ENCODE data around the gene ZFP91.

DNA sequence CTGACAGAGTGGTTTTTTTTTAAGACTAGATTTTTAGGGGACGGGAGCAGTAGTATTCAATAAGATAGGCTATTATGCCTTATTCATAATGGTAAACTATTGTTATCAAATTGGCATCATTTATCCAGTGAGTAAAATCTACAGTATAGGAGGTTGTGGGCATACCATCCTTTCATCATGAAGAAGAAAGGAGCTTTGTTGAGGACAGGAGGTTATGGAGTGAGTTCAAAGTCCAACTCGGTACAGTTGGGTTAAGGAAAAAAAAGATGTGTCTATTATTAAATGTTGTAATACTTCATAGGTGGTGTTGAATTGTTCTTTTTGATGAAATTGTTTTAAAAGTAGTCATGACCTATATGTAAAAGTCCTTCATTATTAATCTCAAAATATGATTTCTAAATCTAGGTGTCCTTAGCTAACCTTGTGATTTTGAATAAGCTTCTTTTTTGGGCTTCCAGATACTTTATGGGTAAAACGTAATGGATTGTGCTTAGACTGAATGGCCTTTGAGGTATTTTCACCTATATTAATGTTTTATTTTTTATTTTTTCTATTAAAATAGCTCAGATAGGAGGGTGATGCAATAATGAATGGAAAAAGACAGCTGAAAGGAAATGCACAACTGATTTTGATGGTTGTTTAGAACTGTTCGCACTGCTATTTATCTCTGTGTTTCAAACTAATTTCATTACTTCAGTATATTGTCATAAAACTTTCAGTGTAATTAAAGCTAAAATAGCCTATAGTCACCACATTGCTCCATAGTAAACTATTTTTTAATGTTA, 28.3 kb downstream of the ZFP91 start:
- TF ChIP-seq, protein P1, sequence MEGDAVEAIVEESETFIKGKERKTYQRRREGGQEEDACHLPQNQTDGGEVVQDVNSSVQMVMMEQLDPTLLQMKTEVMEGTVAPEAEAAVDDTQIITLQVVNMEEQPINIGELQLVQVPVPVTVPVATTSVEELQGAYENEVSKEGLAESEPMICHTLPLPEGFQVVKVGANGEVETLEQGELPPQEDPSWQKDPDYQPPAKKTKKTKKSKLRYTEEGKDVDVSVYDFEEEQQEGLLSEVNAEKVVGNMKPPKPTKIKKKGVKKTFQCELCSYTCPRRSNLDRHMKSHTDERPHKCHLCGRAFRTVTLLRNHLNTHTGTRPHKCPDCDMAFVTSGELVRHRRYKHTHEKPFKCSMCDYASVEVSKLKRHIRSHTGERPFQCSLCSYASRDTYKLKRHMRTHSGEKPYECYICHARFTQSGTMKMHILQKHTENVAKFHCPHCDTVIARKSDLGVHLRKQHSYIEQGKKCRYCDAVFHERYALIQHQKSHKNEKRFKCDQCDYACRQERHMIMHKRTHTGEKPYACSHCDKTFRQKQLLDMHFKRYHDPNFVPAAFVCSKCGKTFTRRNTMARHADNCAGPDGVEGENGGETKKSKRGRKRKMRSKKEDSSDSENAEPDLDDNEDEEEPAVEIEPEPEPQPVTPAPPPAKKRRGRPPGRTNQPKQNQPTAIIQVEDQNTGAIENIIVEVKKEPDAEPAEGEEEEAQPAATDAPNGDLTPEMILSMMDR (IDR thresholded peaks at IDR 0.05) = no peak
- TF ChIP-seq POLR2A (IDR thresholded peaks at IDR 0.05) = no peak

All from thyroid gland (tissue), 4 donors.